ENCODE data around the gene TBC1D7. TPM values are rescaled to one million over a fixed set of nuclear protein-coding genes. Genes with fewer than 3 reads are reported as not detected.

Gene TBC1D7
- total and polyA plus RNA-seq, 10 of the 15 experiments (the other 5 are each of a cell fraction or from before 2014, with no cell fraction given): 20.1 to 65.9 (median 31.3) TPM

GRCh38 chr6:13362412-13362811 lies 34.1 kb upstream of the TBC1D7 start:
- Histone ChIP-seq H3K4me3 (no peak overlapping the region), H3K79me2 (ENCODE audit: control insufficient read depth, insufficient read depth, low read length) (no peaks in the 10 kb centered on the region), H3K27me3 (replicated peaks in 1 of 2; ENCODE audit: control insufficient read depth in 2 of 2, insufficient read depth in 2 of 2, low read length in 1 of 2) (no peaks in the 10 kb centered on the region), H3K9ac (ENCODE audit: control insufficient read depth, insufficient read depth, low read length) (no peak overlapping the region), H4K20me1 (ENCODE audit: control insufficient read depth, insufficient read depth) (no peaks in the 10 kb centered on the region), H3K4me1 (ENCODE audit: control insufficient read depth, insufficient read depth, low read length) (peaks cover 5% of the 10 kb centered on the region), H3K9me3 (replicated peaks; ENCODE audit: control insufficient read depth, insufficient read depth, low read length) (no peaks in the 10 kb centered on the region), H2AFZ (ENCODE audit: control insufficient read depth, low read depth, low read length) (no peak overlapping the region), H3K27ac (ENCODE audit: control insufficient read depth, insufficient read depth) (no peak overlapping the region), H3K36me3 (ENCODE audit: control insufficient read depth in 2 of 2, insufficient read depth in 2 of 2, low read length in 1 of 2) (peaks cover 14 to 19% of the 10 kb centered on the region in 2 experiments), H3K4me2 (ENCODE audit: control insufficient read depth, insufficient read depth) (no peak overlapping the region)
- RAD21 ChIA-PET (ENCODE audit: unreplicated experiment): interaction anchor here (1.6 kb wide), 1 partner anchor 212 kb away, joined by 6 read pairs; the partner anchor contains the start of gene SIRT5
- CTCF ChIA-PET: interaction anchor here (0.7 to 1.9 kb wide), 4 partner anchors 10 to 212 kb away, joined by 3 to 7 read pairs (median 4); partner anchors contain the start of gene SIRT5
- BruUV-seq (replicated peaks): no TSS peak
- ATAC-seq (no peak), DNase-seq (ENCODE audit: low read depth, low spot score) (no peak), FAIRE-seq (no peak)
- intact Hi-C loops (cut with micrococcal nuclease; ENCODE audit: unreplicated experiment) (no loop called here), in situ Hi-C loops (cut with MboI) (no loop called here)
- no peak for TF ChIP-seq RELA (IDR thresholded peaks at IDR 0.05; ENCODE audit: borderline replicate concordance, partially characterized antibody)
- no peak for TF ChIP-seq DPF2 (IDR thresholded peaks at IDR 0.05)
- no peak for TF ChIP-seq BACH1 (IDR thresholded peaks at IDR 0.05; ENCODE audit: borderline replicate concordance)
- no peak for TF ChIP-seq IRF3 (IDR thresholded peaks at IDR 0.05)
- no peak for TF ChIP-seq ETV6 (conservative IDR thresholded peaks at IDR 0.05 in 1 of 2, IDR thresholded peaks at IDR 0.05 in 1 of 2; ENCODE audit: borderline replicate concordance in 1 of 2, low read depth in 1 of 2)
- no peak for TF ChIP-seq PML (IDR thresholded peaks at IDR 0.05; ENCODE audit: low read length)
- TF ChIP-seq SMARCA5 (IDR thresholded peaks at IDR 0.05): no peak
- no peak for TF ChIP-seq BRCA1 (IDR thresholded peaks at IDR 0.05; ENCODE audit: low read depth, low read length)
- no peak for TF ChIP-seq HCFC1 (IDR thresholded peaks at IDR 0.05; ENCODE audit: low read length)
- TF ChIP-seq HDAC6 (IDR thresholded peaks at IDR 0.05; ENCODE audit: unreplicated experiment): no peak
- TF ChIP-seq BCLAF1 (IDR thresholded peaks at IDR 0.05): no peak
- no peak for TF ChIP-seq SMAD1 (IDR thresholded peaks at IDR 0.05; ENCODE audit: low read depth, partially characterized antibody)
- no peak for TF ChIP-seq ZZZ3 (IDR thresholded peaks at IDR 0.05; ENCODE audit: control insufficient read depth, insufficient read length, low read depth)
- no peak for TF ChIP-seq ZBED1 (IDR thresholded peaks at IDR 0.05; ENCODE audit: borderline replicate concordance)
- TF ChIP-seq CEBPZ (IDR thresholded peaks at IDR 0.05; ENCODE audit: low read depth, low read length): no peak
- no peak for TF ChIP-seq STAT3 (IDR thresholded peaks at IDR 0.05; ENCODE audit: low read depth, low read length)
- SMC1A ChIA-PET (ENCODE audit: uncharacterized antibody, unreplicated experiment): interaction anchor here (1.4 to 11.1 kb wide), 3 partner anchors 11 to 23 kb away, joined by 3 to 178 read pairs (median 5); no protein-coding TSS in a partner anchor
- 89% methylated on average over 4 of the region's 5 CpGs for WGBS (ENCODE audit: insufficient coverage, insufficient replicate concordance, low lambda C conversion rate, missing lambda C conversion rate)
- POLR2A ChIA-PET: interaction anchor here (1.4 kb wide), 1 partner anchor 11 kb away, joined by 8 read pairs; no protein-coding TSS in a partner anchor

Measured in GM12878 (cell line).